T follicular helper cell (primary cell): Measurements from ENCODE around the gene UBE2D4.
A peak's percentile ranks its signal among the peaks of the same experiment; 100 is the strongest.

Experiments used
- DNase-seq: peaks from one replicate; pipeline ENCODE4 v3.0.0-alpha.2; 2020; ENCODE audit warnings: low read depth

Gene UBE2D4

DNA sequence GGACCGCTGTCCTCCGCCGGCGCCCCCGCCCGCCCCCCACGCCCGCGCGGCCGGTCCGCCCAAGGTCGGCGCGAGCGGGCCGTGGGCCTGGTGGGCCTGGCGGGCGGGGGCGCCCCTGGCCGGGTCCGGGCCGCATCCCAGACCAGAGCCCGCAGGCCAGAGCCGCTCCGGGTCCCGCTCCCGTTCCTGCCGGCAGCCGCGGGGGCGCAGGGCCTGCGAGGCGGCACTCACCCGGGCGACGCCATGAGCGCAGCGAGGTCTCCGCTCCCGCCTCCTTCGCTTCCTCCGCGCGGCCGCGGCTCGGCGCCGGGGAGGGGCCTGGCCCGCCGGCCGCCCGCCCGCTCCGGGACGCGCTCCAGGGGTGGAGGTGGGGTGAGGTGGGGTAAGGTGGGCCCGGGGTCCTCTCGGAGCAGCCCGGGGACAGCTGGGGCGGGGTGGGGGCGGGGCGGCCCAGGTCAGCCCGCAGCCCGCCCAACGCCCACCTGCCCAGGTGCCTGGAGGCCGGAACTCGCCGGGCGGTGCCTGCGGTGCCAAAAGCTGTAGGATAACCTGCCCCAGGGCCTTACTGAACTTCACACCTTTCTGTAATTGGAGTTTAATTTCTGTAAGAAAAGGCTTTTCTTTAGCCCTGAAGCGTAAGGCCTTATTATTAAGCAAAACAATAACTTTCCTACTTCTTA lies 19.8 kb upstream of the UBE2D4 start, which contains the start of gene URGCP:
Gene URGCP, minus strand, starts transcription at position 266 of the 680 bp plus-strand sequence. Its CDS starts 21 bp downstream, at position 245.
- peak; percentile 33 for DNase-seq

DNA sequence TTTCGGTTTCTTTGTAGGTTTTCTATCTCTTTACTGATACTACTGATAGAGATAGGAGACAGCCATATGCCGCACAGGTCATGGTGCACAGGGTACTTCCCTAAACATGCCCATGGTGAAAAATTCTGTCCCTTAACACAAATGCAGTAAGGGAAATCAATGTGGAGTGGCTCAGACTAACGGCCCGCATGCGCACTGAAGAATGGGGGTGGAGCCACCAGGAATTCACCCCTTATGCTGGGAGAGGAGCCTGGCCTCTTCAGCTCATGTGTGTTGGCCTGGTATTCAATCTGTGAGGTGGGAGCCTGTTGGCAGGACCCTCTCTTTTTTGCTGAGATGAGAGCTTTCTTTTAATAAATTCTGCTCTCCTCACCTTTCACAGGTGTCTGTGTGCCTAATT lies 11.4 kb upstream of the UBE2D4 start:
- DNase-seq = no peak

DNA sequence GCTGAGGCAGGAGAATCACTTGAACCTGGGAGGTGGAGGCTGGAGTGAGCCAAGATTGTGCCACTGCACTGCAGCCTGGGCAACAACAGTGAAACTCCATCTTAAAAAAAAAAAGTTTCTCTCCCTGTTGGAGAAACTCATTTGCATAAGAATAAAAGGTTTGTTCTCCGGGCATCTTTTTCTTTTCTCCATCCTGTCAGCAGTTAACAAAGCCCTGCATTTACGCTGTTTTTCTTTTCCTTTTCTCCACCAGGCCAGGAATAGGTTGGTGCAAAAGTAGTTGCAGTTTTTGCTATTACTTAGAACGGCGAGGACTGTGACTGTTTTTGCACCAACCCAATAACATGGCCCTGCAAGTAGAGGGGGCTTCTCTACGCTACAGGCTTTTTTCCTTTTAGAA lies 10.3 kb upstream of the UBE2D4 start:
- DNase-seq = no peak

DNA sequence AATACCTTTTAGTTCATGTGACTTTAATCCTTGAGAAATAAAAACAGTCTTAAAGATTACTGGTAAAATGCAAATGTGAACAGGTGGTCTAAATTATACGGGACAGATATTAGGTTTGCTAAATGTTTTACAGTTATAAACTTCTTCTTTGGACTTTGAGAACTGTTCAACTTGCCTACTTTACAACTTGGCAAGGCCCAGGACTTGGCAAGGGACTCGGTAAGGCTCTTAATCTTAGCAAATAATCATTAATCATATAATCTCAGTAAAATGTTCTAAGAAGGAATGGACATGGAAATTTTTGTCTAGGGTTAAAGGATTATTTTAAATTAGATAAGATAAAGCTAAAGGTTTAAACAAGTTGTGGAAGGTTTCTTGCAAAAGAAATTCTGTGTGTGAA lies 4.8 kb upstream of the UBE2D4 start:
- no peak for DNase-seq

DNA sequence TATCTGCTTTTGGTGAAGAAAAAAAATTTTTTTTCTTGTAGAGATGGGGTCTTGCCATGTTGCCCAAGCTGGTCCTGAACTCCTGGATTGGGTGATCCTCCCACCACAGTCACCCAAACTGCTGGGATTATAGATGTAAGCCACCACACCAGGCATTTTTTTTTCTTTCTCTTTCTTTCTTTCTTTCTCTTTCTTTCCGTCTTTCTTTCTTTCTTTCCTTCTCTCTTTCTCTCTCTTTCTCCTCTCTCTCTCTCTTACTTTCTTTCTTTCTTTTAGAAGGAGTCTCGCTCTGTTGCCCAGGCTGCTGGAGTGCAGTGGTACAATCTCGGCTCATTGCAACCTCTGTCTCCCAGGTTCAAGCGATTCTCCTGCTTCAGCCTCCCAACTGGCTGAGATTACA lies 3.5 kb upstream of the UBE2D4 start:
- no peak for DNase-seq

DNA sequence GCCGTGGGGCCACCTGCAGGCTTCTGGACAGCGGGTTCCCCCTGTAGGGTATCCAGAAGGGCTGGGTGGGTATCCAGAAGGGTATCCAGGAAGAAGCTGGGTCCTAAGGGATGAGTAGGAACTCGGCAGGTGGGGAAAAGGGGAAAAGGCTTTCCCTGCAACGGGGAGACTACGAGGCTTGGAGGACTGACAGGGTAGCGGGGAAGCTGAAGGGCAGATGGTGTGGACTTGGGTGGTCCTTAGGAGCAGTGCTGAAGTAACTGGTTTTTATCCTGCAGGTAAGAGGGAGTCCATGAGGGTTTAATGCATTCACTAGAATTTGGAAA lies 525 bp downstream of the UBE2D4 start:
- no peak for DNase-seq

DNA sequence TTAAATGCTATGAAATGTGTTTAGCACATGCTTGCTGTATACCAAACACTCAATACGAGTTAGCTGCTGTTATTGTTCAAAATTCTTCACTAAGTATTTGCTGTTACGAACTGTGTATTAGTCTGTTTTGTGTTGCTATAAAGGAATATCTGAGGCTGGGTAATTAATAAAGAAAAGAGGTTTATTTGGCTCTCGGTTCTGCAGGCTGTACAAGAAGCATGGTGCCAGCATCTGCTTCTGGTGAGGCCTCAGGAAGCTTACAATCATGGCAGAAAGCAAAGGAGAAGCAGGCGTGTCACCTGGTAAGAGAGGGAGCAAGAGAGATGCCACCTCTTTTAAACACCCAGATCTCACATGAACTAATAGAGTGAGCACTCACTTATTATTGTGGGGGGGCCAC lies 1.6 kb downstream of the UBE2D4 start:
- DNase-seq = no peak

DNA sequence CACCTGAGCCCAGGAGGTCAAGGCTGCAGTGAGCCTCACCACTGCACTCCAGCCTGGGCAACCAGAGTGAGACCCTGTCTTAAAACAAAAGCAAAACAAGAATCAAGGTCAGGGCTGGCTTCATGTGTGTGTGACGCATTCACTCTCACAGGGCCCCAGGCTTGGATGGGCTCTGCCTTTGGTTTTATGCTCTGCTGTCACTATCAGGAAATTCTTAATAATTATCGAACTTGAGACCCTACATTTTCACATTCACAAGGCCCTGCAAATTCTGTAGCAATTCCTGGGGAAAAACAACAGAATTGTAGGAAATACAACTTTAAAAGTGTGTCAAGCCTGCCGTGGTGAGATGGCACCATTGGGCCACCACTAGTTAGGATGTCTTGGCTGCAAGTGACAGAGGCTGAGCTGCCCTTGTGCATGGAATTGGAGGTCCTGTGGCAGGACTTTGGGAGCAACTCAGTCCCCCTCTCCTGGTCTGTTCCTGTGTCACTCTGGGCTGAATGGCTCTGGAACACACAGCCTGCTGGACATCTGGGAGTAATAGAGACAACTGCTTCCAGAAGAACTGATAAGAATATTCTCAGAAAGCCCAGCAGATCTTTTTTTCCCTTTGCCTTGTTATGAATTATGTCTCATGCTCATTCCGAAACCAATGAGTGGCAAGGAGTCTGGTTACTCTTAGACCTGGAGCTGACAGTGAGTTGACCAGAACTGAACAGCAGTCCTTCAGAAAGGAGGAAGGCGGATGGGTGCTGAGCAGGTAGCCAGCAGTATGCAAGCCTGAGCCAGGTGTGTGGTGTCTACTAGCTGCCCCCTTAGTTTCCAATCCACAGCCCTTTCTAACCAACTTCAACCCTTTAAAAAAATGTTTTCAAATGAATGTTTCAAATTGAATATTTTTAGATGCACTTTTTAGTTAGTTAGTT lies 3.6 kb downstream of the UBE2D4 start:
- DNase-seq = no peak

DNA sequence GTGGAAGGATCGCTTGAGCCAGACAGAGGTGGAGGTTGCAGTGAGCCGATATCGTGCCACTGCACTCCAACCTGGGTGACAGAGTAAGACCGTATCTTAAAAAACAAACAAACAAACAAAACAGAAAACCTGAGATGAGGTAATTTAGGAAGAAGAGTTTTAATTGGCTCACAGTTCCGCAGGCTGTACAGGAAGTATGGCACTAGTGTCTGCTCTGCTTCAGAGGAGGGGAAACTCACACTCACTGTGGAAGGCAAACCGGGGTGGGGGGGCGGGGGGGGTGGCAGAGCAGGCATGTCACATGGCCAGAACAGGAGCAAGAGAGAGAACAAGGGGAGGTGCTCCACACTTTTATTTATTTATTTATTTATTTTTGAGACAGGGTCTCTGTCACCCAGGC lies 5.1 kb downstream of the UBE2D4 start:
- DNase-seq = no peak

DNA sequence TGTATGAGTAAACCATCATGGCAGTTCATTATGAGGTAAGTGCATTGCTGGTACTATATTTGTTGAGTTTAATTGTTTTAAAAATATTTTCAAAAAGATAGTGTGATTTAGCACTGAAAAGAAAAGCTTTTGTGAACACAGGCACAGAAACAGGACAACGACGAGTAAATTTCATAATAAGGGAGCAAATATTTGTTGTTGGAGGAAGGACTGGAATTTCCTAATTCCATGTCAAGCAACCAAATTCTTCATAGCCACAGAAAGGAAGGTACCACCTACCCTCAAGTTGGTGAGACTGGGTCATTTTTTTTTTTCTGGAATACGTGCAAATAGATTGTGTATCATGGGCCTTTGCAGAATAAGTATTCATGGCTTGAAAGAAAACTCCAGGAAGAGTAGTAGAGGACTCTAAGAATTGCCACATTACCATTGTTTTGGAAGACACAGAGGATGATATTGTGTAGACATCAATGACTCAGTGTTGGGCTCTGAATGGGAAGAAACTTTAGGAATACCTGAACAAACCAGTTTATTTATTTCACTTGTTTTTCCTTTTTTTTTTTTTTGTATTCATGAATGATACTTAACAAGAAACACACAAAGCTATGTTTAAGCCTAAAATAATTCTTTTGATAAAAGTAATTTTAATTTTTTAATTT lies 7.8 kb downstream of the UBE2D4 start:
- DNase-seq = no peak

DNA sequence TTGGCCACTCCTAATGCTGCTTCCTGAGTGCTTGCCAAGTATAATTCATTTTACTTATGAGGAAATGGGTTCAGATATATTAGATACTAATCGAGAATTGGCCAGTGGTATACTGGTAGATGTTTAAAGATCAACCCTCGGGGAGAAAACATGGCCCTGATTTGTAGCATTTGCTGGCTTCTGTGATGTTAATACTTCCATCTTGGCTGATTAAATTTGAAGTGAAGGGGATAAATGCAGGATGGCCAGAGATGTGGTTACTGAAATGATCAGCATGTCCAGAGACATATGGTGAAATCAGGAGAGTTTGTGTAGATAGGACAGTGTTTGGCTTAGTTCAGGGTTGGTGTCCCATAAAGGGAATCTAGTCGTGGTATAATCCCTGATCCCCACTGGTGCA lies 11.2 kb downstream of the UBE2D4 start:
- no peak for DNase-seq

DNA sequence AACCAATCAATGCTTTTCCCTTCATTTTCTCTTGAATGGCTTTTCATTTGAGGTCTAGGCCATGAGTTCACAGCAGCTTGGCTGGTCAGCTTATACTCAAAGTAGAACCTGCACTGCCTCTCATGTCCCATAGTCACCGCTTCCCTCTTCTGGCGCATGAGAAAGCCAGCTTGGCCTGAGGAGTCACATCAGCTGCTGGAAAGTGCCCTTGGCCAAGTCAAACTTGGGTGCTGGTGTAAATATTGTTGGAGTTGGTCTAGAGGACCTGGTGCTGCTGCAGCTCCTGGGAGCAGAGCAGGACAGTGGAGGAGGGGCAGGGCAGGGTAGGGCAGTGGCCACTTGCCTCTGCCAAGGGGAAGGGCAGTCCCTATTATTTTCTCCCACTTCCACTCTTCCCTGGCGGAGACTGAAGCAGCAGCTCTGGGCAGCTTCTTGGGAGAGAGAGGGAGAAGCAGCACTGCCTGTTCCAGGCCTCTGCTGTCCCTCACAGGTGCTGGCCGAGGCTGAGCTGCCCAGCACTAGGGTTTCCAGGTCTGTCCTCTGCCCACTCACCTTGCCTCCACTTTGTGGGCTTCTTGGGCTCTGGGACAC lies 12.8 kb downstream of the UBE2D4 start:
- no peak for DNase-seq

DNA sequence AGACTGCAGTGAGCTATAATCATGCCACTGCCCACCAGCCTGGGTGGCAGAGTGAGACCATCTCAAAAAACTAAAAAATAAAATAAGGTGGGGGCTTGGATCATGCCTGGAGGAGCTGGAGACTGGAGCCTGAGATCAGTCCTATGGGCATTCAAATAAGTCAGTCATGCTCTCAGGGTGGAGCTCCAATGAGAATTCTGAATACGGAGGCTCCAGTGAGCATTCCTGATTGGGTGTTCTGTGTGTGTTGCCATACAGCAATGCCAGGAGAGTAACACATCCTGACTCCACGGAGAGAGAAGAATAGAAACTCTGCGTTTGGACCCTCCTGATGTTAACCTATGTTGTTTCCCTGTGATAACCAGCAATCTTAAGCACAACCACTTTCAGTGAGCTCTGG lies 16.0 kb downstream of the UBE2D4 start:
- DNase-seq = no peak

DNA sequence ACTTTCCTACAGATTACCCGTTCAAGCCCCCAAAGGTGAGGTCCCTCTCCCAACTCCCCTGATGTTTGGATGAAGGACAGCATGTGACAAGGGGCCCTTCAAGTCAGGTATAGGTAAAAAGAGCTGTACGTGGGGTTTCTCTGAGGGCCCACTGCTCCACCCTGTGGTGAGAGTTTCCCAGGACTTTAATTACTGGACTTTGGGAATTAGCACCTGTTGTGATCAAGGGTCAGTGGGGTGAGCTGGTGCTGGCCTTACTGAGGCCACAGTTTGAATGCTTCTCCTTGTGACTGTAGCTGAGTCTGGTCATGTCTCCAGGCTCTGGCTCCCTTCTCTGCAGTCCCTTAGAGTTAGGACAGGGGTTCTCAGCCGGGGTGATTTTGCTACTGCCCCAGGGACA lies 16.8 kb downstream of the UBE2D4 start:
- no peak for DNase-seq

DNA sequence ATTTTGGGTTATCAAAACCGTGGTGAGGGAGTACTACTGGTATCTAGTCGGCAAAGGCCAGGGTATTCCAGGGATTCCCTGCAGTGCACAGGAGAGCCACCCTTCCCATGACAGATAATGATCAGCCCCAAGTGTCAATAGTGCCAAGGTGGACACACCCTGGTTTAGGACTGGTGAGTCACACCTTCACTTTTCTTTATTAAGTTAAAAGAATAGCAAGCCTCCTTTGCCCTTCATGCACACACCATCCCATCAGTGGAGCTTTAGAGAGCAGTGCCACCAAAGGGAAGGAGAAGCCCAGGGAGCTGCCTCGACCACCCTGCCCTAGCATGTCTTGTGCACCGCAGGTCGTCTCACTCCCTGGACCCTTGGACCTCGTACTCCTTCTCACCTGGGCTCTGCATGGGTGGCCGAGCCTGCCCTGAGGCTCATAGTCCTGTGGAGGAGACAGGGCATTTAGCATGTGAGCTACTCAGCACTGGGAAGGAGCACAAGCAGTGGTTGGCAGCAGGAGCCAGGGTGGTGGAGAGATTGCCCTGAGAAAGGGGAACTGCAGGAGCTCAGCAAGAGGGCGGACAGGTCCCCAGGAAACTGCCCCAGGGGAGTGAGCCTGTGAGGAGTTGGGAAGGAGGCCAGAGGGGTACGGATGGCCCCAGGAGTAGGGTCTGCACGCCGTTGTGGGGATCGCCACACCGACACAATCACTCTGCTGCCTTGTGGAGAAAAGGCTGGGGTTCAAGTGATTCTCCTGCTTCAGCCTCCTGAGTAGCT lies 17.4 kb downstream of the UBE2D4 start:
- no peak for DNase-seq

DNA sequence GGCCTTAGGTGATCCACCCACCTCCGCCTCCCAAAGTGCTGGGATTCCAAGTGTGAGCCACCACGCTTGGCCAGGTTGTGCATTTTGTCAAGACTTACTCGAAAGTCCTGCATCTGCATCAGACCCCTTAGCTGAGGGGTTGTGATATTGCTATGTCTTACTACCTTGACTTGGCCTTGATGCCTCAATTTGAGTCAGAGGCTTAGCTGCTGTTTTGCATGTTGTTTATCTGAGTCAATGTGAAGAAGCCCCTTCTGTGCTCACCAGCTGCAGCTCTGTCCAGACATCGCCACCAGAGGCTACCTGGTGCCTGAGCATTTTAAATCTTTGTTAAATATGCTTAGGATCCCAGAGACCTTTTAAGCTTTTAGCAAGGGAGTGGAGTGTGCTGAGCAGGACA lies 18.1 kb downstream of the UBE2D4 start:
- DNase-seq = no peak

DNA sequence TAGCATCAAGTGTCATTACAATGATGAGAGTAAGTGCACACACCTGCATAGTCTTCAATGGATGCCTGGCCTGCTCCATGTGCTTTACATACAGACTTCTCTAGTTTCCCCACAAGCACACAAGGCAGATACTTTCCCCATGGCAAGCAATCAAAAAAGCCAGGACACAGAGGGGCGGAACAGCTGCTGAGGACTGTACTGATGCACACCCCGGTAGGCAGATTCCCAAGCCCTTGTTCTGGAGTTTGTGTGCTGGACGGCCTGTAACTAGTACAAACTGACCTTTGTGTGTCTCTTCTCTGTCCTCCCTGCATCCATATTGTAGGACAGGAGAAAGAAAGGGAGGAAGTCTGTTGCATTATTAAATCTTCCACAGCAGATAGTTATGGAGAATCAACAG lies 25.8 kb downstream of the UBE2D4 start:
- DNase-seq = no peak

DNA sequence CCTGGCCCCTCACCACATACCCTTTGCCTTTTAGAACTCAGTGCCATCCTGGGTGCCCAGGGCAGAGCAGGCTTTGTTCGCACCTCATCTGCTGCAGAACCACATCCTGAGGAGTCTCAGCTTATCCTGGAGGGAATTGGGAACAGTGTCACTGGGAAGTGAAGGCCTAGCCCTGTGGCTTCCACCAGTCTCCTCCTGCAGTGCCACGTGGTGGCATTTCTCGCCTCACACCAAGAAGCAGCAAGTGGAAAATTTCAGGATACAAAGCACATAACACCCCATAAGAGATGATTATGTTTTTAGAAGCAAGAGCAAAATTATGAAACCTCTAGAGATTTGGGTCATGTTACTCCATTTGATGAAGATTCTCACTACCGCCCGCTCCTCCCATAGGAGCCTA lies 26.8 kb downstream of the UBE2D4 start:
- no peak for DNase-seq

DNA sequence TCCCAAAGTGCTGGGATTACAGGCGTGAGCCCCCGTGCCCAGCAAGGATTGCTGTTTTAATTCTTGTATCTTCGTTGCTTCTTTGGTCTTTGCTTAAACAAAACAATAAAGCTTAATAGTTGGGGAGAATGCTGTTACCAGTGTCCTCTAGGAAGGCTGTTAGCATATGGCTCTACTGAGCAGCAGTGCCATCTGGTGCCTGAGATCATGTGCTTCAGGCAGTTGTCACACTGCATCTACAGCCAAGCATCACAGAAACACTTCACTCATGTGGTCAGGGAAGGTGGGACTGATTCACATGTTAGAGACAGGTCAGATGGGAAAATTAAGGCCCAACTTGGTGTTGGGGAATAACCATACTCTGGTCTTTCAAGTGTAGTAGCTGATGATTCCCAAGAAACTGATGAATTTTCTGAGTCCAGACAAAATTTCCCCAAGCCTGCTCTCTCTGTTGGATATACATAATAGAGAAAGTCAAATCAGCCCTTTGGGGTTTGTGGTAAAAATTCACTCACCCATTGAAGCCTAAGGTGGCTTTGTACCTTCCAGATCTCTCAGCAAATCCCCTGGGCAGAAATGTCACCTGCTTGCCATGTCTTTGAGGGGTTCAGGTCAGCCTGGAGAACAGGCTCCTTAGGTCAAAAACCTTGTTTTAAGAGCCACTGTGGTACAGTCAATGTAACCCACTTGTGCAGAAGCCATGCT lies 28.4 kb downstream of the UBE2D4 start:
- DNase-seq = no peak

DNA sequence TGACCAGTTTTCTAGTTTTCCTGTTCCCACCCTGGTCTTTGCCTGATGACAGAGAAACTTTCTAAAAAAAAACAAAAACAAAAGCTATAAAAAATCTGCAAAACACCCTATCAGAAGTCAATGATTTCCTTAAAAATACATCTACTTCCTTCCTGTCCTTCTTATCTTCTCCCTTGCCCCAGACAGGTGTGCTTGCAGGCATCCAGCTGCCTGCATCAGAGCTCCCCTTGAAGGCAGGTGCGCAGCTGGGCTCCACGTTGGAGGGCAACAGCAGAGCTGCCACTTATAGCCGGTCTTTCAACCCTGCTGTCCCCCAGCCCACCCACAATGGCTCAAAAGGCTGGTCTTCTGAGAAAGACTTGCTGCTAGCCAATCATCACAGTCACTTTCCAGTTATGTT lies 29.8 kb downstream of the UBE2D4 start:
- DNase-seq = no peak

DNA sequence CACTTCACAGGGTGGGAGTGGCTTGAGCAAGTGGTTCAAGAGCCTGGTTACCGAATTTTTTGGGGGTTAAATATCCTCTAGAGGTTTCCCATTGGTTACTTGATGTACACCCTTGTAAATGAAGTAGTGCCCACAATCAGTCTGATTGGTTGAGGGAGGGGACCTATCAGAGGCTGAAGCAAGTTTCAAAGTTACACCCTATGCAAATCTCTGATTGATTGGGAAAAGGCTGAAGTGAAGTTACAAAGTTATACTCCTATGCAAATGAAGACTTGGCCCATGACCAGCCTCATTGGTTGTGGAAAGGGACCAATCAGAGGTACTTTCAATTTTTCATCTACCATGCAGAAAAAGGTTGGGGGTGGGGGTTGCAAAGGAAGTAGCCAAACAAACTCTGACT lies 34.7 kb downstream of the UBE2D4 start:
- DNase-seq = no peak
